DND-41 (cell line): Measurements from ENCODE around the gene SH2B3.

Experiments
- EZH2 ChIP-seq: IDR thresholded peaks from 3 replicates; pipeline ENCODE4 v1.6.1; 2012; ENCODE audit warnings: borderline replicate concordance, low read depth, mild to moderate bottlenecking, moderate library complexity, low read length, inconsistent platforms; ENCODE audit not compliant: severe bottlenecking
- TF ChIP-seq, protein P1 (sequence below): IDR thresholded peaks from 2 replicates; pipeline ENCODE4 v1.5.1; 2012; ENCODE audit warnings: borderline replicate concordance, low read length, moderate library complexity, mild to moderate bottlenecking; ENCODE audit not compliant: poor library complexity, severe bottlenecking; ENCODE audit errors: extremely low read depth

GRCh38 chr12:111424189-111424792 lies 18.6 kb downstream of the SH2B3 start:
- TF ChIP-seq, protein P1, sequence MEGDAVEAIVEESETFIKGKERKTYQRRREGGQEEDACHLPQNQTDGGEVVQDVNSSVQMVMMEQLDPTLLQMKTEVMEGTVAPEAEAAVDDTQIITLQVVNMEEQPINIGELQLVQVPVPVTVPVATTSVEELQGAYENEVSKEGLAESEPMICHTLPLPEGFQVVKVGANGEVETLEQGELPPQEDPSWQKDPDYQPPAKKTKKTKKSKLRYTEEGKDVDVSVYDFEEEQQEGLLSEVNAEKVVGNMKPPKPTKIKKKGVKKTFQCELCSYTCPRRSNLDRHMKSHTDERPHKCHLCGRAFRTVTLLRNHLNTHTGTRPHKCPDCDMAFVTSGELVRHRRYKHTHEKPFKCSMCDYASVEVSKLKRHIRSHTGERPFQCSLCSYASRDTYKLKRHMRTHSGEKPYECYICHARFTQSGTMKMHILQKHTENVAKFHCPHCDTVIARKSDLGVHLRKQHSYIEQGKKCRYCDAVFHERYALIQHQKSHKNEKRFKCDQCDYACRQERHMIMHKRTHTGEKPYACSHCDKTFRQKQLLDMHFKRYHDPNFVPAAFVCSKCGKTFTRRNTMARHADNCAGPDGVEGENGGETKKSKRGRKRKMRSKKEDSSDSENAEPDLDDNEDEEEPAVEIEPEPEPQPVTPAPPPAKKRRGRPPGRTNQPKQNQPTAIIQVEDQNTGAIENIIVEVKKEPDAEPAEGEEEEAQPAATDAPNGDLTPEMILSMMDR, result no peak
- no peak for TF ChIP-seq EZH2
